SK-N-SH treated with all-trans-retinoic acid at 6 μM for 48 hours (cell line): Measurements from ENCODE around the gene KIRREL2.

Experiments
- ATAC-seq: fragments of 200-7000 bp; cut with Tn5 transposase; 3 replicates; pipeline ENCODE4 v1.9.1; 2020; ENCODE audit warnings: mild to moderate bottlenecking, moderate library complexity
- ARNTL ChIP-seq: fragments of 450-650 bp; formaldehyde crosslinking; IDR thresholded peaks from 2 replicates; pipeline ENCODE4 v1.5.0; 2020; ENCODE audit warnings: low read depth, mild to moderate bottlenecking, moderate library complexity, borderline replicate concordance
- BACH2 ChIP-seq: fragments of 250-450 bp; sonication (Bioruptor Pico); IDR thresholded peaks from 2 replicates; pipeline ENCODE4 v1.9.0; 2021; ENCODE audit warnings: mild to moderate bottlenecking, borderline replicate concordance
- CSRNP3 ChIP-seq: fragments of 250-450 bp; sonication (Bioruptor Pico); IDR thresholded peaks from 2 replicates; pipeline ENCODE4 v1.5.1; 2021; ENCODE audit warnings: mild to moderate bottlenecking, moderate library complexity
- ESRRG ChIP-seq: fragments of 250-450 bp; sonication (Bioruptor Pico); IDR thresholded peaks from 2 replicates; pipeline ENCODE4 v1.6.1; 2021; ENCODE audit warnings: mild to moderate bottlenecking
- GLIS3 ChIP-seq: fragments of 250-450 bp; sonication (Bioruptor Pico); IDR thresholded peaks from 2 replicates; pipeline ENCODE4 v1.5.0; 2020; ENCODE audit warnings: mild to moderate bottlenecking, moderate library complexity
- ISL1 ChIP-seq: fragments of 250-450 bp; sonication (Bioruptor Pico); IDR thresholded peaks from 2 replicates; pipeline ENCODE4 v2.1.2; 2022; ENCODE audit warnings: mild to moderate bottlenecking, moderate library complexity
- OSR1 ChIP-seq: fragments of 250-450 bp; sonication (Bioruptor Pico); IDR thresholded peaks from 2 replicates; pipeline ENCODE4 v1.8.0; 2022; ENCODE audit warnings: moderate library complexity, mild to moderate bottlenecking, inconsistent platforms
- PPARA ChIP-seq: fragments of 250-450 bp; sonication (Bioruptor Pico); IDR thresholded peaks from 2 replicates; pipeline ENCODE4 v1.5.0; 2020; ENCODE audit warnings: mild to moderate bottlenecking, borderline replicate concordance
- RARB ChIP-seq: fragments of 250-450 bp; sonication (Bioruptor Pico); IDR thresholded peaks from 2 replicates; pipeline ENCODE4 v1.8.0; 2021; ENCODE audit warnings: mild to moderate bottlenecking, moderate library complexity
- SNAI2 ChIP-seq: fragments of 250-450 bp; sonication (Bioruptor Pico); IDR thresholded peaks from 2 replicates; pipeline ENCODE4 v1.5.0; 2020; ENCODE audit warnings: mild to moderate bottlenecking, moderate library complexity
- TCF4 ChIP-seq: fragments of 250-450 bp; sonication (Bioruptor Pico); IDR thresholded peaks from 2 replicates; pipeline ENCODE4 v1.8.0; 2021; ENCODE audit warnings: mild to moderate bottlenecking, moderate library complexity, borderline replicate concordance
- TOX ChIP-seq: fragments of 250-450 bp; sonication (Bioruptor Pico); IDR thresholded peaks from 2 replicates; pipeline ENCODE4 v1.8.0; 2021; ENCODE audit warnings: mild to moderate bottlenecking, moderate library complexity, borderline replicate concordance
- TSHZ2 ChIP-seq: fragments of 250-450 bp; sonication (Bioruptor Pico); IDR thresholded peaks from 2 replicates; pipeline ENCODE4 v1.5.0; 2020; ENCODE audit warnings: mild to moderate bottlenecking, moderate library complexity
- ZC3H10 ChIP-seq: fragments of 250-450 bp; sonication (Bioruptor Pico); IDR thresholded peaks from 2 replicates; pipeline ENCODE4 v1.5.1; 2021; ENCODE audit warnings: mild to moderate bottlenecking, moderate library complexity
- ZFP3 ChIP-seq: fragments of 250-450 bp; sonication (Bioruptor Pico); IDR thresholded peaks from 2 replicates; pipeline ENCODE4 v1.5.0; 2020; ENCODE audit warnings: mild to moderate bottlenecking, moderate library complexity
- ZFP30 ChIP-seq: fragments of 450-650 bp; formaldehyde crosslinking; IDR thresholded peaks from 2 replicates; pipeline ENCODE4 v1.5.0; 2022; ENCODE audit warnings: mild to moderate bottlenecking, moderate library complexity
- ZNF565 ChIP-seq: fragments of 450-650 bp; formaldehyde crosslinking; conservative IDR thresholded peaks from 2 replicates; pipeline ENCODE4 v1.5.0; 2020; ENCODE audit warnings: low read depth, mild to moderate bottlenecking, moderate library complexity
- ZNF70 ChIP-seq: fragments of 450-650 bp; formaldehyde crosslinking; IDR thresholded peaks from 2 replicates; pipeline ENCODE4 v1.5.0; 2020; ENCODE audit warnings: mild to moderate bottlenecking, moderate library complexity
- ZNF8 ChIP-seq: fragments of 450-650 bp; formaldehyde crosslinking; IDR thresholded peaks from 2 replicates; pipeline ENCODE4 v1.5.0; 2020; ENCODE audit warnings: mild to moderate bottlenecking, moderate library complexity
- TF ChIP-seq, protein P1 (sequence below): fragments of 250-450 bp; sonication (Bioruptor Pico); IDR thresholded peaks from 2 replicates; pipeline ENCODE4 v1.8.0; 2020; ENCODE audit warnings: mild to moderate bottlenecking, moderate library complexity, borderline replicate concordance
- TF ChIP-seq, protein P2 (sequence below): fragments of 250-450 bp; sonication (Bioruptor Pico); IDR thresholded peaks from 2 replicates; pipeline ENCODE4 v1.8.0; 2021; ENCODE audit warnings: low read depth, mild to moderate bottlenecking, moderate library complexity, borderline replicate concordance
- TF ChIP-seq, protein P3 (sequence below): fragments of 250-450 bp; sonication (Bioruptor Pico); IDR thresholded peaks from 2 replicates; pipeline ENCODE4 v1.5.1; 2020; ENCODE audit warnings: low read depth, mild to moderate bottlenecking, moderate library complexity

The KIRREL2 gene

DNA sequence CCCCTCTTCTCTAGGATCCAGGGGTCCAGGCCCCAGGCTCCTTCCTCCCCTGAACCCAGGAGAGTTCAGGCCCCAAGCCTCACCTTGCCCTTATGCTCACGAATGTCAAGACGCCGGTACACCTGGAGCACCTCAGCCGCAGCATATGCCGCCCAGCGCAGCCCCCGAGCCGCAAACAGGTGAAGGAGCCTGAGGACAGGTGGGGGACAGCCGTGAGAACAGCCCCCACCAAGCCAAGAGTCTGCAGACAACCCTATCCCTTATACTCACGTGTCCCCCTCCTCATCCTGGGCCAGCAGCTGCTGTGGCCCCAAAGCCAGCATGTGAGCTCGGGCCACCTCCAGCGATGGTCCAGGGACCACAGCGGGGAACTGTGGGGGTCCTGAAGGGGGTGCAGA lies 39.9 kb downstream of the KIRREL2 start:
- ATAC-seq, result no peak
- TF ChIP-seq ZC3H10 (no peak), BACH2 (no peak), ZNF8 (CRISPR knock-in tag) (no peak), SNAI2 (CRISPR knock-in tag) (no peak), TSHZ2 (CRISPR knock-in tag) (no peak), OSR1 (no peak), CSRNP3 (CRISPR knock-in tag) (no peak), ZNF70 (CRISPR knock-in tag) (no peak), ESRRG (no peak), TCF4 (no peak), ISL1 (no peak), ZFP3 (CRISPR knock-in tag) (no peak)
- TF ChIP-seq, protein P1, sequence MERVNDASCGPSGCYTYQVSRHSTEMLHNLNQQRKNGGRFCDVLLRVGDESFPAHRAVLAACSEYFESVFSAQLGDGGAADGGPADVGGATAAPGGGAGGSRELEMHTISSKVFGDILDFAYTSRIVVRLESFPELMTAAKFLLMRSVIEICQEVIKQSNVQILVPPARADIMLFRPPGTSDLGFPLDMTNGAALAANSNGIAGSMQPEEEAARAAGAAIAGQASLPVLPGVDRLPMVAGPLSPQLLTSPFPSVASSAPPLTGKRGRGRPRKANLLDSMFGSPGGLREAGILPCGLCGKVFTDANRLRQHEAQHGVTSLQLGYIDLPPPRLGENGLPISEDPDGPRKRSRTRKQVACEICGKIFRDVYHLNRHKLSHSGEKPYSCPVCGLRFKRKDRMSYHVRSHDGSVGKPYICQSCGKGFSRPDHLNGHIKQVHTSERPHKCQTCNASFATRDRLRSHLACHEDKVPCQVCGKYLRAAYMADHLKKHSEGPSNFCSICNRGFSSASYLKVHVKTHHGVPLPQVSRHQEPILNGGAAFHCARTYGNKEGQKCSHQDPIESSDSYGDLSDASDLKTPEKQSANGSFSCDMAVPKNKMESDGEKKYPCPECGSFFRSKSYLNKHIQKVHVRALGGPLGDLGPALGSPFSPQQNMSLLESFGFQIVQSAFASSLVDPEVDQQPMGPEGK (CRISPR knock-in tag), result no peak
- TF ChIP-seq, protein P2, sequence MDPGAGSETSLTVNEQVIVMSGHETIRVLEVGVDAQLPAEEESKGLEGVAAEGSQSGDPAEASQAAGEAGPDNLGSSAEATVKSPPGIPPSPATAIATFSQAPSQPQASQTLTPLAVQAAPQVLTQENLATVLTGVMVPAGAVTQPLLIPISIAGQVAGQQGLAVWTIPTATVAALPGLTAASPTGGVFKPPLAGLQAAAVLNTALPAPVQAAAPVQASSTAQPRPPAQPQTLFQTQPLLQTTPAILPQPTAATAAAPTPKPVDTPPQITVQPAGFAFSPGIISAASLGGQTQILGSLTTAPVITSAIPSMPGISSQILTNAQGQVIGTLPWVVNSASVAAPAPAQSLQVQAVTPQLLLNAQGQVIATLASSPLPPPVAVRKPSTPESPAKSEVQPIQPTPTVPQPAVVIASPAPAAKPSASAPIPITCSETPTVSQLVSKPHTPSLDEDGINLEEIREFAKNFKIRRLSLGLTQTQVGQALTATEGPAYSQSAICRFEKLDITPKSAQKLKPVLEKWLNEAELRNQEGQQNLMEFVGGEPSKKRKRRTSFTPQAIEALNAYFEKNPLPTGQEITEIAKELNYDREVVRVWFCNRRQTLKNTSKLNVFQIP (CRISPR knock-in tag), result no peak
- TF ChIP-seq, all 23 proteins: peak for 0

DNA sequence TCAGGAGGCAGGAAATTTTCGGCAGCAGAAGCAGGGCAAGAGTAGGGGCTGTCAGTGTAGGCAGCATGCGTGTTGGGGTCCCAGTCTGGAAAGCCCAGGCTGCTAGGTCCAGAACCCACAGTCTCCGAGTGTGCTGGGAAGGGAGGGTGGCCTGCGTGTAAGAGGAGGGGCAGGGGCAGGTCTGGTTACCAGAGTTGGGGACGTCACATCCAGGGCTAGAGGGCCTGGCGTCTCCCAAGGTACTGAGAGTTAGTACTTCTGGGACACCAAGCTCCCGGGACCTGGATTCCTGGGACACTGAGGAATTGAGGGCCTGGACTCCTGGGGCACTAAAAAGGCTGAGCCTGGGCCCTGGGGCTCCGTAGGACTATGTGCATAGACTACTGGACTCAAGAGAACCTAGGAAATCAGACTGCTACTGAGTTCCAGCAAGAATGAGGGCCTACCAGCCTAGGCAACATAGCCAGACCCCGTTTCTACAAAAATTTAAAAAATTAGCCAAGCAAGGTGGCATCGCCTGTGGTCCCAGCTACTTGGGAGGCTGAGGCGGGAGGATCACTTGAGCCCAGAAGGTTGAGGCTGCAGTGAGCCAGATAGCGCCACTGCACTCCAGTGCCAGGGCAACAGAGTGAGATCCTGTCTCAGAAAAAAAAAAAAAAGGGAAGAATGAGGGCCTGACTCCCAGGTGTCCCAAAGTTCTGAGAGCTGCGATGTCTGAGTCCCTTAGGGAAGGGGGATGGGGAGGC lies 41.2 kb downstream of the KIRREL2 start:
- ATAC-seq, result no peak
- TF ChIP-seq ZC3H10 (no peak), GLIS3 (CRISPR knock-in tag) (no peak), SNAI2 (CRISPR knock-in tag) (no peak), PPARA (CRISPR knock-in tag) (no peak), ZNF8 (CRISPR knock-in tag) (no peak), ZFP30 (CRISPR knock-in tag) (no peak), ZNF70 (CRISPR knock-in tag) (no peak), TCF4 (no peak), RARB (no peak), TOX (CRISPR knock-in tag) (no peak), CSRNP3 (CRISPR knock-in tag) (no peak), ARNTL (CRISPR knock-in tag) (no peak), ISL1 (no peak), ESRRG (no peak), OSR1 (no peak), ZNF565 (CRISPR knock-in tag) (no peak), BACH2 (no peak)
- TF ChIP-seq, protein P3, sequence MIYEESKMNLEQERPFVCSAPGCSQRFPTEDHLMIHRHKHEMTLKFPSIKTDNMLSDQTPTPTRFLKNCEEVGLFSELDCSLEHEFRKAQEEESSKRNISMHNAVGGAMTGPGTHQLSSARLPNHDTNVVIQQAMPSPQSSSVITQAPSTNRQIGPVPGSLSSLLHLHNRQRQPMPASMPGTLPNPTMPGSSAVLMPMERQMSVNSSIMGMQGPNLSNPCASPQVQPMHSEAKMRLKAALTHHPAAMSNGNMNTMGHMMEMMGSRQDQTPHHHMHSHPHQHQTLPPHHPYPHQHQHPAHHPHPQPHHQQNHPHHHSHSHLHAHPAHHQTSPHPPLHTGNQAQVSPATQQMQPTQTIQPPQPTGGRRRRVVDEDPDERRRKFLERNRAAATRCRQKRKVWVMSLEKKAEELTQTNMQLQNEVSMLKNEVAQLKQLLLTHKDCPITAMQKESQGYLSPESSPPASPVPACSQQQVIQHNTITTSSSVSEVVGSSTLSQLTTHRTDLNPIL (CRISPR knock-in tag), result no peak
- TF ChIP-seq, protein P1 (CRISPR knock-in tag), result no peak
- TF ChIP-seq, protein P2 (CRISPR knock-in tag), result no peak
